WI38 (cell line): ENCODE measurements around the gene FOXP4.

Experiments used
- H3K4me3 ChIP-seq: 2 replicates; pipeline ENCODE4 v1.5.1; 2011; ENCODE audit warnings: low read depth, mild to moderate bottlenecking, control low read depth, low read length
- TF ChIP-seq, protein P1 (sequence below): IDR thresholded peaks from 2 replicates; pipeline ENCODE4 v1.5.1; 2012; ENCODE audit warnings: low read depth, mild to moderate bottlenecking, control low read depth, low read length

Gene FOXP4

DNA sequence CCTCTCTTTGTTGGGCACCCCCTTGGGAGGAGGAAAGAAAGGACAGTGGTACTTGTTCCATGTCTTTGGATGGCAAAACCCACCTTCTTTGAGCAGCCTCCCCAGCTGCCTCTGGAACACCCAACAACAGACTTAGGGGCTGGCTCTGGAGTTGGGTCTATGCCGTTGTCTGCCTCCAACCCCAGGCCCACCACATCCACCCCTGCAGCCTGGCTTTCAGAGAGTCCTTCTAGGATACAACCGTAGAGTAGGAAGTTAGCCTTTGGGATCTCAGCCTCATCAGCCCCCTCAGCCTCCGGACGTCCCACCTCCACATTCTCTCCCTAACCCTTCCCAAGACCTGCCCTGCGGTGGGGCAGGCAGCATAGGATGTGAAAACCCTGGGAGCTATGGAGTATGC is 36.4 kb downstream of the FOXP4 start:
- TF ChIP-seq, protein P1, sequence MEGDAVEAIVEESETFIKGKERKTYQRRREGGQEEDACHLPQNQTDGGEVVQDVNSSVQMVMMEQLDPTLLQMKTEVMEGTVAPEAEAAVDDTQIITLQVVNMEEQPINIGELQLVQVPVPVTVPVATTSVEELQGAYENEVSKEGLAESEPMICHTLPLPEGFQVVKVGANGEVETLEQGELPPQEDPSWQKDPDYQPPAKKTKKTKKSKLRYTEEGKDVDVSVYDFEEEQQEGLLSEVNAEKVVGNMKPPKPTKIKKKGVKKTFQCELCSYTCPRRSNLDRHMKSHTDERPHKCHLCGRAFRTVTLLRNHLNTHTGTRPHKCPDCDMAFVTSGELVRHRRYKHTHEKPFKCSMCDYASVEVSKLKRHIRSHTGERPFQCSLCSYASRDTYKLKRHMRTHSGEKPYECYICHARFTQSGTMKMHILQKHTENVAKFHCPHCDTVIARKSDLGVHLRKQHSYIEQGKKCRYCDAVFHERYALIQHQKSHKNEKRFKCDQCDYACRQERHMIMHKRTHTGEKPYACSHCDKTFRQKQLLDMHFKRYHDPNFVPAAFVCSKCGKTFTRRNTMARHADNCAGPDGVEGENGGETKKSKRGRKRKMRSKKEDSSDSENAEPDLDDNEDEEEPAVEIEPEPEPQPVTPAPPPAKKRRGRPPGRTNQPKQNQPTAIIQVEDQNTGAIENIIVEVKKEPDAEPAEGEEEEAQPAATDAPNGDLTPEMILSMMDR, result no peak
- H3K4me3 ChIP-seq, result no peak overlapping the region

DNA sequence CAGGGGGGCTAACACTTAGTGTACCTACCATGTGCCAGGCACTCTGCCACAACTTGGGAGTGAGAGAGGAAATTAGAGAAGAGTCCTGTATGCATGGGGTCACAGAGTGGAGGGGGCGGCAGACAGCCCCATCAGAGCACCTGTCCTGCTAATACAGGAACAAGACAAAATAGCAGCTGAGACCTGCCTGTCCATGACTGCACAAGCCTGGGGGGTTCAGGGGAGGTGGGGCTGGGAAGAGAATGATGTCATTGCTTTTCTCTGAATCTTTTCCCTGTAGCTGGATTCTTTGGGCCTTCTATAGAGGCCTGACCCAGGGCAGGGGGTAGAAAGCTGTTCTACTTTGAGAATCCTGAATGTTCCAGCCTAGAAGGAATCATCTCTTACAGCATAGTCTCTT is 37.4 kb downstream of the FOXP4 start:
- H3K4me3 ChIP-seq, result no peak overlapping the region
- TF ChIP-seq, protein P1, result no peak

DNA sequence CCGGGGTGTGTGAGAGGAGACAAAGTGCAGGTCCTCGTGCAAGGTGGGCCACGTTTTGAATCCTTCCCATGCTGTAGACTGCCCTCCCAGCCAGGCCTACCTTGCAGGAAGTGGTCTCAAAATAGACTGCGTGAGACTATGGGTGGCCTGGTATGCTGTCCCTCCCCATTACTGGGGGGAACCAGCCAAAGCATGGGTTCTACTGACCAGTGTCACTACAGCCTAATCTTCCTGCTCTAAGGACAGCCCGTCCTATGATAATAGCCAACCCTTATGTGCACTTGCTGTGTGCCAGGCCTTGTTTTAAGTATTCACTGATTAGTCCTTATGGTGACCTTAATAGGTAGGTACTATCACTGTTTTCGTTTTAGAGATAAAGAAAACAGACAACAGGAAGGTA is 38.0 kb downstream of the FOXP4 start:
- no peak overlapping the region for H3K4me3 ChIP-seq
- TF ChIP-seq, protein P1, result no peak

DNA sequence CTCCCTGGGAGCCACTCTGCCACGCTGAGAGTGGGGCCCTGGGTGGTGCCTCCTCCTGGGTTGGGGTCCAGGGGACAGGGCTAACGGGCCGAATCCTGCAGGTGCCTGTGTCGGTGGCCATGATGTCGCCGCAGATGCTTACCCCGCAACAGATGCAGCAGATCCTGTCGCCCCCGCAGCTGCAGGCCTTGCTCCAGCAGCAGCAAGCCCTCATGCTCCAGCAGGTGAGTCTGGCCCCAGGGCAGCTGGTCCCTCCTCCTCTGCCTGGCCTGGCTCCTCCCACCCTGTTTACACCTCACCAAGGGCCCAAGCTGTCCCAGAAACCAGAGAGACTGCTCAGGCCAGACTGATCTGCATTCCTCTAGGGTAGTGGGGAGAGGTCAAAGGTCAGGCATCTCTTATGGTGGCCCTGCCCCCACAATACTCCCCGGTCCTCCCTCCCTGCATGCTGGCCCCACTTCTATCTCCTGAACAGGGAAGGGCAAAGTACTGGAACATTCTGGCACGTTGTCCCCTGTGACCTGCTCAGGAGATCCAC is 38.6 kb downstream of the FOXP4 start:
- no peak overlapping the region for H3K4me3 ChIP-seq
- TF ChIP-seq, protein P1, result no peak

DNA sequence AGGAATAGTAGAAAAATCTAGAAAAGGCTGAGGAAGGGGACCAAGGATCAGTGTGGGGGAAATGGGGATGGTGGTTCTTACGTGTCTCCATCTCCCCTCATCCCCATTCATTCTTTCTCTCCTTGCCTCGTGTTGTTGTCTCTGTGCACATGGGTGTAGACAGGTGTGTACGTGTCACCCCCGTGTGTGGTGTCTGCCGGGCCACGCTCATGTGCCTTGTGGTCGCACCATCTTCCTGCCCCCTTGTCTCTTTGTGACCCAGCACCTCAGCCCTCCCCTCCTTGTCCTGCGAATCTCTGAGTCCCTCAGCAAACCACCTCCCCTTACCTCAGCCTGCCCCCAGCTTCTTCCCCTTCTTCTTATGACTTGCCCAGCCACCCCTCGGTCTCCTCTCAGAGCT is 39.4 kb downstream of the FOXP4 start:
- TF ChIP-seq, protein P1, result no peak
- H3K4me3 ChIP-seq, result no peak overlapping the region

DNA sequence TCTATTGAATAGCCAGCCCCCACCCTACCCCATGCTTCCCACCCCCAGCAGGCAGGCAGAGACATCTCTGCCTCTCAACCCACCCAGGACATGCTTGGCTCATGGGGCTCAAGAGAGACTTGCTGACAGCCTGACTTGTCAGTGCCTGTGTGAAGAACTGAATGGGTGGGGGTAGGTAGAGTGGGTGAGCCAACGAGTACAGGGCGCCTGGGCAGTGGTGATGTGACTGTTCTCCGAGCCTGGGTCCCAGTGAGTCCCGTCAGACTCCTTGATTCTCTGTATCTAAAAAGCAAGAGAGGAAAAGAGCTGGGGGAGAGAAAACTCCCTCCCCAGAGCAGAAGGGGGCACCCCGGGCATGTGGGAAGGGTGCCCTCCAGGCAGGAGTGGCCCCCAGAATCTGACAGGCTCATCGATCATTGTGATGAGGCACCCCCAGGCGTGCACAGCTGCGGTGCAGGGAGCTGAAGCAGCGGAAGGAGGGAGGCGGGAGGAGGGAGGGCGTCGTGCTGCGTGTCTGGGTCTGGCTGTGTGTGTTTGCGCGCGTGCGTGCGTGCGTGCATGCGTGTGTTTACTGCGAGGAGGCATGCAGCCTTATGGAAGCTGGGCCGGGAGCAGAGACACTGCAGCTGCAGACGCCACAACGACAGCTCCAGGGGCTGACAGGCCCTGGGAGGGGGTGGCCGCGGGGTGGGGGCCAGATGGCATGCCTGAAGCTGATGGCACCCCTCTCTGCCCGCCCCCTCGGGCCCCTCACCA is 40.2 kb downstream of the FOXP4 start:
- TF ChIP-seq, protein P1, result no peak
- H3K4me3 ChIP-seq, result no peak overlapping the region

DNA sequence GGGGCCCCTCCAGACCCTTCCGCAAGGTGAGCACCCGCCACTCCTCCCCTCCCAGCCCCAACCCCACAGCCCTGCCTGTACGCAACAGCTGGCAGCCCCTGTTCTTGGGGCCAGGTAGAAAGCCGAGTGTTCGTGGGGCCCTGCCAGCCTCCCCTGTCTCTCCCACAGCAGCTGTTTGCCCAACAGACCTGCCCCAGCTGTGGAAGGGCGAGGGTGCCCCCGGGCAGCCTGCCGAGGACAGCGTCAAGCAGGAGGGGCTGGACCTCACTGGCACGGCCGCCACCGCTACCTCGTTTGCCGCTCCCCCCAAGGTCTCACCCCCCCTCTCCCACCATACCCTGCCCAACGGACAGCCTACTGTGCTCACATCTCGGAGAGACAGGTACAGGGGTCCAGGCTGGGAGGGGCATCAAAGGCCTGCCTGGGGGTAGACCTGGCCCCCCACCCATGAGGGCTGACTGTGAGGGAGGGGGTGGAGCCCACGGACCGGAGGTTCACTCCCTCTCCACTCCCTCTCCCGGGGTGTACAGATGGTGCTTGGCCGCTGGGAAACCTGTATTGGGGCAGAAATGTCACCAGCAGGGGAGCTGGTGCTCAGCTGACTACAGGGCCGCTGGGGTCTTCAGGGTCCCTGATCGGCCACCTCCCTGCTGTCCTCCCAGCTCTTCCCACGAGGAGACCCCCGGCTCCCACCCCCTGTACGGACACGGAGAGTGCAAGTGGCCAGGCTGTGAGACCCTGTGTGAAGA is 41.1 kb downstream of the FOXP4 start:
- H3K4me3 ChIP-seq, result no peak overlapping the region
- TF ChIP-seq, protein P1, result no peak
